ENCODE results near the gene RPP40.

RPP40 gene

DNA sequence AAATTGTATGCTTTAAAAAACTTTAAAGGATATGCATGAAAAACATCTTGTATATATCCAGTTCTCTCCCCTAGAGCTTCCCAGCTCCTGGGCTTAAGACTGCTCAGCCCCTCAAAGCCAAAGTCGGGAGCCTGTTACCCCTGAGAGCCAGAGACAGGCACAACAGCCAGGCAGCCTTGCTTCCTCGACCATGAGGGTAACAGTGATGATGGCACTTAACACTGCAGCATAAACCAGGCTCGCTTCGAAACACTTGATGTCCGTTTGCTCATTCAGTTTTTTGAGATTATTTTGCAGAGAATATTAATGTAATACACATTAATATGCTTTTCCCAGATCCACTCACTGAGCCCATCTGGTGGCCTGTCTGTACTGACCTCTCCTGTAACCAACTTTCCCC lies 47.2 kb downstream of the RPP40 start:
- DNase-seq (ENCODE audit: extremely low spot score), result no peak
- ChIA-PET POLR2A (interaction anchor here (0.9 kb wide), 1 partner anchor 15 kb away, joined by 4 read pairs; no protein-coding TSS in a partner anchor), CTCF (no interaction called here)
- TF ChIP-seq HDGF (IDR thresholded peaks at IDR 0.05; ENCODE audit: borderline replicate concordance), result no peak
- TF ChIP-seq LEF1 (IDR thresholded peaks at IDR 0.05; ENCODE audit: borderline replicate concordance), result no peak
- no peak for TF ChIP-seq FOXK2 (IDR thresholded peaks at IDR 0.05)
- no peak for TF ChIP-seq ZNF384 (IDR thresholded peaks at IDR 0.05)
- no peak for TF ChIP-seq NFRKB (IDR thresholded peaks at IDR 0.05)
- no peak for TF ChIP-seq TARDBP (IDR thresholded peaks at IDR 0.05)
- TF ChIP-seq FOXM1 (IDR thresholded peaks at IDR 0.05; ENCODE audit: borderline replicate concordance), result no peak
- TF ChIP-seq CTBP1 (IDR thresholded peaks at IDR 0.05; ENCODE audit: borderline replicate concordance), result no peak

DNA sequence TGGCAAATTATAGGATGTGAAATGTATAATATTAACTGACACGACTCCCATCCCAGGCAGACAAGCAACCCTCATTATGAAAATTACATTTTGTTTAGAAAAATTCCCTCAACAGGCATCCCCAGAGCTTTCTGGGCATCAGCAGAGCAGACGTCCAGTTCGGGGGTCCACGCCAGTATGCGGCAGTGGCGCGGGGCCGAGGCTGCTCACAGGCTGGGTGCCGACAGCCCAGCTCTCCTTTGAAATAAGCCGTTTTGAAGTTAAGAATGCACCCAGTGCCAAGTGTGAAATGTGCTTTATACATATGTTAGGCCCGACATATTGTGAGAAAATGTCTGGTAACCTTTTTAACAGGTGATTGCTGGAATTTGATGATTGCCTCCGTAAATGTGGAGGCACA lies 50.4 kb downstream of the RPP40 start:
- TF ChIP-seq ZNF384 (IDR thresholded peaks at IDR 0.05) (no peak), HDGF (IDR thresholded peaks at IDR 0.05; ENCODE audit: borderline replicate concordance) (no peak), FOXM1 (IDR thresholded peaks at IDR 0.05; ENCODE audit: borderline replicate concordance) (no peak), L3MBTL2 (conservative IDR thresholded peaks at IDR 0.05) (no peak), BHLHE40 (IDR thresholded peaks at IDR 0.05; ENCODE audit: borderline replicate concordance) (no peak), PKNOX1 (IDR thresholded peaks at IDR 0.05) (no peak), TARDBP (IDR thresholded peaks at IDR 0.05) (no peak), ARNT (IDR thresholded peaks at IDR 0.05) (no peak), SP1 (IDR thresholded peaks at IDR 0.05) (no peak), NFRKB (IDR thresholded peaks at IDR 0.05) (no peak), ELF4 (IDR thresholded peaks at IDR 0.05) (no peak), LEF1 (IDR thresholded peaks at IDR 0.05; ENCODE audit: borderline replicate concordance) (no peak), CTBP1 (IDR thresholded peaks at IDR 0.05; ENCODE audit: borderline replicate concordance) (no peak), FOXA1 (IDR thresholded peaks at IDR 0.05) (no peak), SUZ12 (IDR thresholded peaks at IDR 0.05) (no peak), FOXK2 (IDR thresholded peaks at IDR 0.05) (no peak)
- CTCF ChIA-PET, result no interaction called here
- POLR2A ChIA-PET, result no interaction called here
- no peak for DNase-seq (ENCODE audit: extremely low spot score)

GRCh38 chr6:4950836-4951533 lies 52.9 kb downstream of the RPP40 start:
- POLR2A ChIA-PET, result no interaction called here
- DNase-seq (ENCODE audit: extremely low spot score), result no peak
- CTCF ChIA-PET, result no interaction called here
- TF ChIP-seq ARNT (IDR thresholded peaks at IDR 0.05), result no peak
- no peak for TF ChIP-seq SUZ12 (IDR thresholded peaks at IDR 0.05)
- TF ChIP-seq ELF4 (IDR thresholded peaks at IDR 0.05), result no peak
- peak; percentile 33 for TF ChIP-seq L3MBTL2 (conservative IDR thresholded peaks at IDR 0.05)
- no peak for TF ChIP-seq FOXA1 (IDR thresholded peaks at IDR 0.05)
- TF ChIP-seq HDGF (IDR thresholded peaks at IDR 0.05; ENCODE audit: borderline replicate concordance), result no peak

DNA sequence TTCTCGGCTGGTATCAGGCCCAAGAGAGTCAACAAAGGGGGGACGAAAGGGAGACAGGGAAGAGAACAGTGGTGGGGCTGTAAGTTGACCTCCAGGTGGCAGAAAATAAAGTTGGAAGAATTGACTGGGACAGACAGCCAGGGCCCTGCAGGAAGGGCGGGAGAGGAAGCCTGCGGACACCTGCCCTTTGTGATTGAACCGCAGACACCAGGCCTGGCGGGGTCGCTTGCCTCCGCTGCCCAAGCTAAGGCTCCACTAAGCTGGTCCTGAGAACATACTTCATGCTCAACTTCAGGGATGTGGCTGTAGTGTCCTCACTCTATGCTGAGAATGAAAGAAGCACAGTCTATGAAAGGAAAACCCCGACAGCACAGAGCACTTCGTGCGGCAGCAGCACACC lies 53.8 kb downstream of the RPP40 start:
- TF ChIP-seq ELF4 (IDR thresholded peaks at IDR 0.05) (no peak), LEF1 (IDR thresholded peaks at IDR 0.05; ENCODE audit: borderline replicate concordance) (no peak), HDGF (IDR thresholded peaks at IDR 0.05; ENCODE audit: borderline replicate concordance) (no peak), ZNF384 (IDR thresholded peaks at IDR 0.05) (no peak), FOXA1 (IDR thresholded peaks at IDR 0.05) (no peak), FOXK2 (IDR thresholded peaks at IDR 0.05) (no peak), ARNT (IDR thresholded peaks at IDR 0.05) (no peak), L3MBTL2 (conservative IDR thresholded peaks at IDR 0.05) (no peak)
- POLR2A ChIA-PET, result no interaction called here
- DNase-seq (ENCODE audit: extremely low spot score), result no peak
- CTCF ChIA-PET, result no interaction called here

GRCh38 chr6:4948781-4949450 lies 54.9 kb downstream of the RPP40 start:
- DNase-seq (ENCODE audit: extremely low spot score), result no peak
- ChIA-PET CTCF (no interaction called here), POLR2A (no interaction called here)
- no peak for TF ChIP-seq ARNT (IDR thresholded peaks at IDR 0.05)
- no peak for TF ChIP-seq NFRKB (IDR thresholded peaks at IDR 0.05)
- no peak for TF ChIP-seq FOXM1 (IDR thresholded peaks at IDR 0.05; ENCODE audit: borderline replicate concordance)
- no peak for TF ChIP-seq PKNOX1 (IDR thresholded peaks at IDR 0.05)
- no peak for TF ChIP-seq FOXA1 (IDR thresholded peaks at IDR 0.05)
- TF ChIP-seq TARDBP (IDR thresholded peaks at IDR 0.05), result no peak
- TF ChIP-seq SUZ12 (IDR thresholded peaks at IDR 0.05), result no peak
- TF ChIP-seq FOXK2 (IDR thresholded peaks at IDR 0.05), result no peak
- TF ChIP-seq CTBP1 (IDR thresholded peaks at IDR 0.05; ENCODE audit: borderline replicate concordance), result no peak
- TF ChIP-seq BHLHE40 (IDR thresholded peaks at IDR 0.05; ENCODE audit: borderline replicate concordance), result no peak
- TF ChIP-seq ZNF384 (IDR thresholded peaks at IDR 0.05), result no peak

DNA sequence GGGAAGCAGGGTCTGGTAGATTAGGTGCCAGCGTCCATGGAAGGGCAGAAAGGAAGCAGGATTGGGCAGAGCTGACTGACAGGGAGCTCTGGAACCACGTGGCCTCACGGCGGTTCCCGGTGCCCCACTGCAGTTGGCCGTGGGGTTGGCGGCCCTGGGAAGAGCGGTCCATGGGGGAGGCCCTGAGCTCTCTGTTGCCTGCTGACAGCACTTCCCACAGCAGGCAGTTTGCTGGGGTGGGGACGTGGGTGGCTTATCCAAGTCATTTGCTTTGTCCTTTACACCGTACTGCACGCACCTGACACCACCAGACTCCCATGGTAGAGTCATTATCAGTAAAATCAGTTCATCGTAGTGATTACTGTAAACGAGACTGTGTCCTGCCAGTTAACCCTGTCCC lies 56.1 kb downstream of the RPP40 start:
- ChIA-PET POLR2A (no interaction called here), CTCF (no interaction called here)
- no peak for DNase-seq (ENCODE audit: extremely low spot score)
- TF ChIP-seq HDGF (IDR thresholded peaks at IDR 0.05; ENCODE audit: borderline replicate concordance) (no peak), SP1 (IDR thresholded peaks at IDR 0.05) (no peak)

DNA sequence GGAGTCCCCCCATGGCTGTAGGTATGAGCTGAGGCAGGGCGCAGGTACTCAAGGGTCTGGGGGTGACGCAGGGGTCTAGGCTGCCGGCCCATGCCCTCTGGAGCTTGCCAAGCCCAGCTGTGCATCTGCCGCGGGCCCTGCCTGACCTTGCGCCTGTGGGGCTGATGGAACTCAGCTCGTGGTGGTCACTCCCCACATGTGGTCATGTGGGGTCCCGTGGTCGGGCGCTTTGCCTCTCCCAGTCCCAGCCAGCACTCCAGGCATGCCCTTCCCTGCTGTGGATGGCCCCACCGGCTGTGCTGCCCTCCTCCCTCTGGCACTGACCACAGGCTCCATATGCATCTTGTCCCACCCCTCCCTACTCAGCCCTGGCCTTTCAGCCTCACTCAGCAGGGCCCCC lies 57.3 kb downstream of the RPP40 start:
- ChIA-PET CTCF (no interaction called here), POLR2A (interaction anchor here (1.0 kb wide), 1 partner anchor 80 kb away, joined by 3 read pairs; no protein-coding TSS in a partner anchor)
- TF ChIP-seq L3MBTL2 (conservative IDR thresholded peaks at IDR 0.05) (no peak), FOXK2 (IDR thresholded peaks at IDR 0.05) (no peak), NFRKB (IDR thresholded peaks at IDR 0.05) (no peak), SP1 (IDR thresholded peaks at IDR 0.05) (no peak), ZNF384 (IDR thresholded peaks at IDR 0.05) (no peak), ARNT (IDR thresholded peaks at IDR 0.05) (no peak), FOXM1 (IDR thresholded peaks at IDR 0.05; ENCODE audit: borderline replicate concordance) (no peak)
- DNase-seq (ENCODE audit: extremely low spot score), result no peak

Measured in HEK293T (cell line).